GM19395 (cell line): Measurements from ENCODE around the gene MANSC4.
"Not testable (repeated sequence)": the region's sequence is repeated elsewhere in the genome, so short reads cannot be mapped to it uniquely, and the experiment has no call there.

ENCODE experiments used
- ATAC-seq: cut with Tn5 transposase; IDR thresholded peaks from one replicate; pipeline ENCODE4 v1.9.1; 2021; ENCODE audit warnings: mild to moderate bottlenecking, moderate library complexity; ENCODE audit not compliant: unreplicated experiment

Gene MANSC4

DNA sequence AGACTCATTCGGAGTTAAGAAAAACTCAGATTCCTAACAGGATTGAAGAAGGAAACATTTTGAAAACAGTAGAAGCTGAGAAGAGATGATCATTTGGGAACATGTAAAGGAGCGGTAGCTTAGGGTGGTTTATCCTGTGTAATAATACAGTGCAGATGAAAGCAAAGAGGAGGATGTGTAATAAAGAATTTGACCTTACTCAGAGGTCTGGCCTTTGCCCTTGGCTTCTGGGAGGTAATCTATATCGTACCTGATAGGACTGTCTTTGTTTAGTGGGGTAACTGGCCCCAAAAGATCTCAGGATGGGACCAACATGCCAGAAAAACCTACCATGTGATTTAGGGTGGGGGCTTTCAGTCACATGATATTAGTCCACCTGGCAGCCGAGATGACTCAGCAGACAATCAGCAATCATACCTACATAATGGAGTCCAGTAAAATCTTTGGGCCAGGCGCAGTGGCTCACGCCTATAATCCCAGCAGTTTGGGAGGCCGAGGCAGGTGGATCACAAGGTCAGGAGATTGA is 23.3 kb downstream of the MANSC4 start:
- no peak for ATAC-seq

- no peak for ATAC-seq
Measured at GRCh38 chr12:27754795-27755194, 25.2 kb downstream of the MANSC4 start.

- no peak for ATAC-seq
Measured at GRCh38 chr12:27751386-27752047, 28.5 kb downstream of the MANSC4 start.

- ATAC-seq, result no peak
Measured at GRCh38 chr12:27747111-27747820, 32.8 kb downstream of the MANSC4 start.

GRCh38 chr12:27745734-27746133 is 34.3 kb downstream of the MANSC4 start:
- not testable (repeated sequence) for ATAC-seq

DNA sequence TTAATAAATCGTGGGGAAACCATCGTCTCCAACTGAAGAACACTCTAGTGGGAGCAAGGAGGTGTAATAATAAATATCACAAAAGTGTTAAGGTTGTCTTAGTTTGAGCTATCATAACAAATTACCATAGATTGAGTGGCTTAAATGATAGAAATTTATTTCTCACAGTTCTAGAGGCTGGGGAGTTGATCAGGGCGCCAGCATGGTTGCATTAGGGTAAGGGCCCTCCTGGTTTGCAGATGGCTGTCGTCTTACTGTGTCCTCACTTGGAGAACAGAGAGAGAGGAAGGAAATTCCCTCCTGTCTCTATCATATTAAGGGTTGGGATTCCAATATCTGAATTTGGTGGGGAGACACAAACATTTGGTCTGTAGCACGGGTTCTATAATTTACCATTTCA is 36.4 kb downstream of the MANSC4 start:
- no peak for ATAC-seq

DNA sequence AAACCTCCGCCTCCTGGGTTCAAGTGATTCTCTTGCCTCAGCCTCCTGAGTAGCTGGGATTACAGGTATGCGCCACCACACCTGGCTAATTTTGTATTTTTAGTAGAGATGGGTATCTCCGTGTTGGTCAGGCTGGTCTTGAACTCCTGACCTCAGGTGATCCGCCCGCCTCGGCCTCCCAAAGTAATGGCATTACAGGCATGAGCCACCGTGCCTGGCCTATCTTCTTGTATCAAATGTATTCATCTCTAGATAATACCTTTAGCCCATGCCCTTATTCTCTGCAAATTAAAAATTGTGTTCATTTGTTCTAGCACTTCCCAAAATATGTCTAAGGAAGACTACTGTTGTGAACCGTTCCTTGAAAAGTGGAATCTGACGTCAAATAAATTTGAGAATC is 45.7 kb downstream of the MANSC4 start:
- not testable (repeated sequence) for ATAC-seq

GRCh38 chr12:27733791-27734190 is 46.2 kb downstream of the MANSC4 start:
- ATAC-seq, result no peak

DNA sequence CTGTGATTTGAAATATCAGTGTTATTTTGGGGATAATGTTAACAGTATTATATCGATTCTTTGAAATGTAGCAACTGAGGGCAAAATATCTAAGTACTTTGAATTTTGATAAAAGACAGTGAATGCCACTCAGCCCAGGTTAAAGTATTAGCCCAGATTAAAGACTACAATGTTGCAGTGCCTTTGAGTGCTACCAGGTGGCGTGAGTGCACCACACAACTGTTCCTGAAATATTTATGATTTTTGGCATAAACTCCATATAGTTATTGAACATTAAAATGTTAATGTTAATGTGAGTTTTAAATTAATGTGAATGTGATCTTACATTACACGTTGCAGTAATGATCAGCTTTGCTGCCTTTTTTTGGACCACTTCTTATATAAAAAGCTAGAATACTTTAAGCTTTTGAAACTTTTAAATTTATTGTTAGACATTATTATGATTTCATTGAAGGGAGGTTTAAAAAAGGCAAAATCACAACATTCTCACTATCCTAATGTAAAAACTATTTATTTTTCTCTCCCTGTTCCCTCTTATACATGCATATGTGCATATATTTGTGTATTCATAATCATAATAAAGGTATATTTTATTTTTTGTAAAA is 46.9 kb downstream of the MANSC4 start:
- peak; percentile 67 for ATAC-seq

DNA sequence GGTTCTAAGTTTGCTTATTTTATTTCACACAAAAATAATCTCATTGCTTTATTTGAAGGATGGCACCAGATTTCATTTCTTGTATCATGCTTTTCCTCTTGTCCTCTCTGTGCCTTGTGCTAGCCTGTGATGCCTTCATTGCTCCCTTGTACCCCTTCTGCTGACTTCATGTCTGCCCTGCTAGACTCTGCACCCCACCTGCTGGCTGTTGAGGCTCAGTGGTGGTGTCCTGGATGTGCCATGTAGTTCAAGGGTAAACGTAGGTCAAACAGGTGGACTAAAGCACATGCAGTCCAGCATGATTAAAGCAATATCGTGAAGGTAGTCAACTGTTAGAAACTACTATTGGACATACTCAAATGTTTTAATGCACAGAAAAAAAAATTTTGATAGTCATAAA is 47.8 kb downstream of the MANSC4 start:
- ATAC-seq, result no peak

DNA sequence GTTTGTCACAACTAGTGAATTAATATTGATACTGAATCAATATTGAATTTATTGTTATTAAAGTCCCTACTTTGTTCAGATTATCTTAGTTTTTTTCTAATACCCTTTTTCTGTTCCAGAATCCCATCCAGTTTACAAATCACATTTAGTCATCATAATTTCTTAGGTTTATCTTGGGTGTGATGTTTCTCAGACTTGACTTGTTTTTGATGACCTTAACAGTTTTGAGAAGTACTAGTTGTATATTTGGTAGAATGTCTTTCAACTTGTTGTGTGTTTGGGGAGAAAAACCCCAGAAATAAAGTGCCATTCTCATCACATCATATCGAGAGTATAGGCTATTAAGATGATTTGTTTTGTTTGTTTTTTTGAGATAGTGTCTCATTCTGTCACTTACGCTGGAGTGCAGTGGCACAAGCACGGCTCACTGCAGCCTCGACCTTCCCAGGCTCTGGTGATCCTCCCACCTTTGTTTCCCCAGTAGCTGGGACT is 49.9 kb downstream of the MANSC4 start:
- no peak for ATAC-seq

- no peak for ATAC-seq
Measured at GRCh38 chr12:27723212-27723611, 56.8 kb downstream of the MANSC4 start.
